ENCODE measurements around the gene RASA1.

- TF ChIP-seq POLR2A (IDR thresholded peaks at IDR 0.05) (no peak), CTCF (IDR thresholded peaks at IDR 0.05) (no peak)
Observed at GRCh38 chr5:87233143-87233542, 34.5 kb upstream of the RASA1 start.
